ENCODE measurements around the gene PLPP3.
A peak's percentile ranks its signal among the peaks of the same experiment; 100 is the strongest.
"Not testable (repeated sequence)": the region's sequence is repeated elsewhere in the genome, so short reads cannot be mapped to it uniquely, and the experiment has no call there.

Gene PLPP3
- 31.1 to 108 (median 41.3) reads per million in 17 experiments for total RNA-seq

DNA sequence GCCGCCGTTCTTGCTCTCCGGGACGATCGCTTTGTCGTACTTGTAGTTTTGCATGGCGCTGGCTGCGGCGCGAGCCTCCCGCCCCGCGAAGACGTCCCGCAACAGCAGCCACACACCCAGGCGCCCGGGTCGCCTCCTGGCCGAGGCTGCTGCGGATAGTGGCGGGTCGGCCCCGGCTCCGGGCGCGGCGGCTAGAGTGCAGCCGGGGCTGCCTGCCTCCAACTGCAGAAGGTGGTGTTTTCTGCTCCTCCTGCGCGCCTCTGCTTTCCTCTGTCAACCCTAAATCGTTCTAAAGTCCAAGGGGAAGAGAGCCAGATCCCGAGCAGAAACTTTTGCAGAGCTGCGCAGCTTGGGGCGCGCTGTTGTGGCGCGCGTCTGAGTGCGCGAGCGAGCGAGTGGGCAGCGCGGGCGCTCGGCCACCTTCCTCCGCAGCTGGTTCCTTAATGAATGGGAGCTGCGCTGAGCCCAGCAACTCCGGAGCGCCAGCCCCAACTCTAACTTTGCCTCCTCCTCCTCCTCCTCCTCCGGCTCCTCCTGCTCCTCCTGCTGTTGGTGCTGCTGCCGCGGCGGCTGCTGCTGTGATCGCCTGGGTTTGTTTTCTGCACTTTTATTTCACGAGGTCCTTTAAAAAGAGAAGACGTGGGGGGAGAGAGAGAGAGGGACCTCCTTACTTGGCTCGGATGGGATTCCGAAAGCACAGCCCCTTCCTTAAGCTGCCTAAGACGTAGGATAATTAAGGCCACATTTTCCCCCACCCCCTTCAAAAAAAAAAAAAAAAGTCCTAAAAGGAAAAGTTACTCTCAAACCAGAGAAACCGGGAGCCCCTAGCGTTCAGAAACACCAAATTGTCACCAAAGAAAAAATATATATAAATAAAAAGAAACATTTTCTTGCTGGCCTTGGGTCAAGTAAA is at the start of gene PLPP3:
TSS of gene PLPP3 (minus strand) at position 601 of the 913 bp plus-strand sequence. CDS start at position 54, 547 bp downstream.
- peak; percentile 83 to 92 (median 89) for DNase-seq

DNA sequence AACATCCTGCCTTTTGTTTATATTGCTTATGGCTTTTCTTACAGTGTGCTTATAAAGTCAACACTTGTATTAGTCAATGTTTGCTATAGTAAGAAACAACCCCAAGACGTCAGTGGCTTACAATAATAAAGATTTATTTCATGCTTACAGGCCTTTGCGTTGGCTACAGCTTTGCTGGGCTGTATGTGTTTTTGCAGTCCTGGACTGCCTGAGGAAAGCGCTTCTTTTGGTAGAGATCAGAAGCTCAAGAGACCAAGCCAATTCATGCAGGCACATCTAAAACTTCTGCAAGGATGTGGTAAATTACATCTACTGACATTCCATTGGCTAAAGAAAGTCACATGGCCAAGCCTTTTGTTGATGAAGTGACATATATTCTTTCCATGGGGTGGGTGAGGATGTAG is 48.3 kb upstream of the PLPP3 start:
- no peak for DNase-seq

DNA sequence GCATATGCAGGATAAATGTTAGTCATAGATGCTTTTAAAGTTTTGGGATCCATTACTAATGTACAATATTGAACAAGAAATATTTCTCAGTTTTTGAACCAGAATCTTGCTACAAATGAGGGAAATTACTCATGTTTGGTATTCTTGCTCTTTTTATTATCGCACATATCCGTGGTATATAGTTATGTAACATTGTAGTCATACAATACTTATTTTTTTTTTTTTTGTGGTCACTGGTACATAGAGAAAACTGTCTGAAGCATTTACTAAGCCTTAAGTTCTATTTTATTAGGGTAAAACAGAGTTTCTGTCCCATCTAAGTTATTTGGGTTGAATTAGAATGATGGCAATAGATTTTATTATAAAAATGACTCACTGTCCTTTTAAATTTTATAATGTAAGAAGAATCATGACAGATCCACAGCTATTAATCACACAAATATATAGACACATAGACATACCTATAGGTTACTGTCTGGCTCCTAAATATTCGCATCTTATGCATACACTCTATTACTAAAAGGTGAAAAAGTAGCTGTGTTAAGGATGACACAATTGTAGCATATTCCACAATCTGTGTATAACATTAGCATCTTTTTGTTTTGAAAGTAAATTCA is 47.8 kb upstream of the PLPP3 start:
- no peak for DNase-seq

GRCh38 chr1:56626546-56626945 is 47.2 kb upstream of the PLPP3 start:
- no peak for DNase-seq

DNA sequence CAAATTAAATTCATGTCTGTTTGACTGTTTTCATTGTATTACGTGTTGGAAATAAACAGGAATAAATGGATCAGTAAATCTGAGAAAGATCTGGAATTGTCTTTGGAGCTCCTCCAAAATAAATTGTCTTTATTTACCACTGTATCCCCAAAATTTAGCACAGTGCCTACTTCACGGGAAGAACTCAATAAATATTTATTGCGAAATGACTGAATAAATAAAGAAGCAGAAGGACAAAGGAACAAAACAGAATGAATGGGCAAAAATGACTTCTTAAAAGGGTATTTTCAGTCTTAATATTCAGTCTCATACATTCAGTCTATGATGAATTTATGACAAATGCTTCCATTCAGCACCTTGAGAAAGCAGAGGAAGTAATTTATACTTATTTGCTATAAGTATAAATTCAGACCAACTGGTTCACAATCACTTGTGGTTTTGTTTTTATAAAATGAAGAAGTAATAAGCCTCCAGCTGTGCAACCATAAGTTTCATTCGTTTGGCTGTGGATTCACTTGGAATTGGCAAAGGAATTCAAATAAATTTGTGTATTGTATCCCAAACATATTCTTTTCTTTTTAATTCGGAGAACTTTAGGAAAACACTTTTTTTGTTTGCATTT is 46.6 kb upstream of the PLPP3 start:
- no peak for DNase-seq

DNA sequence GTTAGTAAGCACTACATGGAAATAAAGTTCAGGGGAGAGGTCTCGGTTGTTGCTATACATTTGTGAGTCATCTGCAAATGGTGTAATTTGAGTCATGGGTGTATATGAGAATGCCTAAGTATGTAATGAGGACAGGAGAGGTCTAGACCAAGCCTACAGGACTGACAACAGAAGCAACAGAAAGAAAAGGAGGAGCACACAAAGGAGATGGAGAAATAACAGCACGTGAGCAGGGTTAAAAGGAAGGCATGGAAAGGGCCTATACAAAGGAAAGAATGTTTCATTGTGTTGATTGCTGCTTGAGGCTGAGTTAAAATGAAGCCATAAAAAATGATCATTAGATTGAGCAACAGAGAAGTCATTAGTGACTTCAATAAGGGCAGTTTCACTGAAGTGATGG is 37.8 kb upstream of the PLPP3 start:
- no peak for DNase-seq

- not testable (repeated sequence) for DNase-seq
Measured at GRCh38 chr1:56610770-56611169, 31.4 kb upstream of the PLPP3 start.

DNA sequence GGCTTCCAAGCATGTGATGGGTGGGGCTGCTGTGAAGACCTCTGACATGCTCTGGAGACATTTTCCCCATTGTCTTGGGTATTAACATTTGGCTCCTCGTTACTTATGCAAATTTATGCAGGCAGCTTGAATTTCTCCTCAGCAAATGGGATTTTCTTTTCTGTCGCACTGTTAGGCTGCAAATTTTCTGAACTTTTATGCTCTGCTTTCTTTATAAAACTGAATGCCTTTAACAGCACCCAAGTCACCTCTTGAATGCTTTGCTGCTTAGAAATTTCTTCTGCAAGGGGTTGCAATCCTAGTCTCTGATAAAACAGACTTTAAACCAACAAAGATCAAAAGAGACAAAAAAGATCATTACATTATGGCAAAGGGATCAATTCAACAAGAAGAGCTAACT is 30.7 kb upstream of the PLPP3 start:
- DNase-seq, result not testable (repeated sequence)

DNA sequence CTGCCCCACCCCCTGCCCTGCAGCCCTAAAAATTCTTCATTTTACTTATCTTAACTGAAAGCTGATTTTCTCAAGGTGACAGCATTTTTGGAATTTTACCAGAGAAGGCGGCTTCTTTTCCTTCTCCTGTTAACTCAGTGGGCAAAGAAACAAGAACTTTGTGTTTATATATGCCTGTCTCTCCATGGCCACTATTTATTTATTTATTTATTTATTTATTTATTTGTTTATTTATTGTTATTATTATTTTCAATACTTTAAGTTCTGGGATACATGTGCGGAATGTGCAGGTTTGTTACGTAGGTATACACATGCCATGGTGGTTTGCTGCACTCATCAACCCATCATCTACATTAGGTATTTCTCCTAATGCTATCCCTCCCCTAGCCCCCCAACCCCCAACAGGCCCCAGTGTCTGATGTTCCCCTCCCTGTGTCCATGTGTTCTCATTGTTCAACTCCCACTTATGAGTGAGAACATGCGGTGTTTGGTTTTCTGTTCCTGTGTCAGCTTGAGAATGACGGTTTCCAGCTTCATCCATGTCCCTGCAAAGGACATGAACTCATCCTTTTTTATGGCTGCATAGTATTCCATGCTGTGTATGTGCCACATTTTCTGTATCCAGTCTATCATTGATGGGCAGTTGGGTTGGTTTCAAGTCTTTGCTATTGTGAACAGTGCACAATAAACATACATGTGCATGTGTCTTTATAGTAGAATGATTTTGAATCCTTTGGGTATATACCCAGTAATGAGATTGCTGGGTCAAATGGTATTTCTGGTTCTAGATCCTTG is 16.2 kb upstream of the PLPP3 start:
- not testable (repeated sequence) for DNase-seq

- no peak for DNase-seq
Measured at GRCh38 chr1:56591909-56592308, 12.5 kb upstream of the PLPP3 start.

DNA sequence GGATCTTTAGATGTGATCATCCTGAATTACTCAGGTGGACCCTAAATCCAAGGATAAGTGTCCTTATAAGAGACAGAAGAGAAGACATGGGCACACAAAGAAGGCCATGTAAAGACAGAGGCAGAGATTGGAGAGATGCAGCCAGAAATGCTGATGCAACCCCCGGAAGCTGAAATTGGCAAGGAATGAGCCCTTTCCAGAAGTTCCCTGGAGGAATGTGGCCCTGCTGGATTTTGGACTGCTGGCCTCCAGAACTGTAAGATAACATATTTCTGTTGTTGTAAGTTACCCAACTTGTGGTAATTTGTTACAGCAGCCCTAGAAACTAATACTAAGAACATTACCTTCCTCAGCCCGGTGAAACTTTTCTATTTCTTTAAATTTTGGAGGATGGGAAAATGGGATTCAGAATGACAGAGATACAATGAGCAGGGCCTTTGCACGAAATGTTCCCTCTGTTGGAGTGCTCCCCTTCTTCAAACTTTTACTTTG is 11.2 kb upstream of the PLPP3 start:
- DNase-seq, result no peak

- DNase-seq, result no peak
Measured at GRCh38 chr1:56589369-56589768, 10.0 kb upstream of the PLPP3 start.

DNA sequence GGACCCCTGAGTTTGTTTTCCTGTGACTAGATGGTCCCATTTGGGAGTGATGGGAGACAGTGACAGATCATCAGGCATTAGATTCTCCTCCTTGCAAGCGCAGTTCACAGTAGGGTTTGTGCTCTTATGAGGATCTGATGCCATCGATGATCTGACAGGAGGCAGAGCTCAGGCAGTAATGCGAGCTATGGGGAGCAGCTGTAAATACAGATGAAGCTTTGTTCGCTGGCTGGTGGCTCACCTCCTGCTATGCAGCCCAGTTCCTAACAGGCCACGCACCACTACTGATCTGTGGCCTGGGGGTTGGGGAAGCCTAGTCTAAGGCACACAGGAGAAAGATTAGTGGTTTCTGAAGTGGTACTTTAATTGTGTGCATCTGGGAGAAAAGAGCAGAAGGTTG is 7.1 kb upstream of the PLPP3 start:
- no peak for DNase-seq

DNA sequence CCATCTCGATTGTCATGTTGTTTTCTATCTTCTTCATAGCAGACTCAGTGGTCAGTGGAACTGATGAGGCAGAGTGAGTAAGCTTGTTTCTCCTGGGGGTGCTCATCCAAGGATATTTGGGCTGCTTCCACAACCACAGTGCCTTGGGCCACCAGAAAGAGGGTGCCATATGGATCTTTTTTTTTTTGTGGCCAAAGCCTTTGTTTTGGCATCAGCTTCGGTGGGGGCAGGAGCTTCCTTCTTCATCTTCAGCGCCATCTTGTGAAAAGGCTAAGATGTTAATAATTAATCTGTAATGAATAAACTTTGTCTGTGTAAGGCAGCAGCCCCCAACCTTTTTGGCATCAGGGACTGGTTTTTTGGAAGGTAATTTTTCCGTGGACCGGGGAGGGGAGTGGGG is 6.6 kb upstream of the PLPP3 start:
- no peak for DNase-seq

GRCh38 chr1:56584910-56585528 is 5.7 kb upstream of the PLPP3 start:
- peak; percentile 55 to 83 (median 70) for DNase-seq

- DNase-seq, result no peak
Measured at GRCh38 chr1:56583957-56584468, 4.7 kb upstream of the PLPP3 start.

- DNase-seq, result no peak
Measured at GRCh38 chr1:56580771-56581170, 1.4 kb upstream of the PLPP3 start.

GRCh38 chr1:56578138-56578962 is 1.0 kb downstream of the PLPP3 start:
- DNase-seq, result peak; percentile 62 to 79 (median 74)

DNA sequence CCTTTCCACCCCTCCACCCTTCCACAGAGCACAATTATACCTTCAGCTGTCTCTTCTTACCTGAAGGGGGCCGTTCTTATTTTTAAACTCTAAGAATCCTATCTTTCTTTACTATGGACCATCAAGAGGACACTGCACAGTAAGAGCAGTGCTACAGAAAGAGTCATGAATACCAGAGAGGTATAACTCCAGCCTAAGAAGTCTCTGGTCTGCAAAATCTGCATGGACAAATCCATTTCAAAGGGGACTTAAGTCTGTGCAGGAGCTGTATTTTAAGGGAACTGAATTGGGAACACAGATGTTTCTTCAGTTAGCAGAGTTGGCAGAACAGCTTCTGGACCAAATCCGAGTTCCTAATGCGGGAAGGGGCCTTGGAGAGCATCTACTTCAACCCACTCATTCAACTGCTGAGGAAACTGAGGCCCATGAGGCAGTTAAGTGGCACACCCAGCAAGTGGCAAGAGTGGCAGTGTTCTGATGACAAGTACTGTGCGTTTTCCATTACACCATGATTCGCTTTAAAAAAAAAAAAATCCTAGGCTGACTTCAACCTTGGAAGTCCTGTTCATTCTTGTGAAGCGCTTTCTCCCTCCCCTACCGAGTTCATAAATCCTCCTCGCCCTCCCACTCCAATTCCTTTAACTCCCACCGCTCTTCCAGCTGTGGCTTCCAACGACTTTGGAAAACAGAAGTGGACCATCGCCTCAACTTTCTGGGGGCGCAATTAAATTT is 1.8 kb downstream of the PLPP3 start:
- DNase-seq, result peak in 1 of 4 experiments; percentile 20

DNA sequence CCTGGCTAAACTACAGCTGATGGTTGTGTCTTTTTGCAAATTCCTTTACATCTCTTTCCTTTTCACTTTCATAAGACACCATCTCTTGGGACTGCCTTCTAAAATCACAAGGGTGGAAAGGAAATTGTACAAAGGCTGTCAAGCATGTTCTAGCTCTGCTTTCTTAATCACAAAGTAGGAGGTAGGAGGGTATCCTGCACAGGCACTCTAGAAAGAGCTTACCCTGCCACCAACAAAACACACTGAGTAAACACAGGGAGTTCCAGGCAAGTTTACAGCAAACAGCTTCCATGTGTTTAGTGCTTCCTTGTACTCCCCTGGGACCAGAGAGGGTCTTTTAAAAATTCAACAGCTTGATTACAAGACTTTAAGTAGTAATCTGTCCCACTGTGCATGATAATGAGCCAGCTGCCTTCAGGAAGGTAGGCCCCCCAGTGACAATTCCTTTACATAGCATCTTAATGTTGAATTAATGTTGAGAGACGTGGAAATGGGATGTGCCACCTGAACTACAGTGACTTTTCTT is 2.4 kb downstream of the PLPP3 start:
- DNase-seq, result peak in 3 of 4 experiments; percentile 33 to 55 (median 41)

All from suppressor macrophage (primary cell).